HG03521 (cell line): ENCODE results near the gene THSD7A.

Source experiments
- ATAC-seq: cut with Tn5 transposase; IDR thresholded peaks from one replicate; pipeline ENCODE4 v1.9.1; 2021; ENCODE audit warnings: mild to moderate bottlenecking, moderate library complexity; ENCODE audit not compliant: unreplicated experiment

The THSD7A gene

DNA sequence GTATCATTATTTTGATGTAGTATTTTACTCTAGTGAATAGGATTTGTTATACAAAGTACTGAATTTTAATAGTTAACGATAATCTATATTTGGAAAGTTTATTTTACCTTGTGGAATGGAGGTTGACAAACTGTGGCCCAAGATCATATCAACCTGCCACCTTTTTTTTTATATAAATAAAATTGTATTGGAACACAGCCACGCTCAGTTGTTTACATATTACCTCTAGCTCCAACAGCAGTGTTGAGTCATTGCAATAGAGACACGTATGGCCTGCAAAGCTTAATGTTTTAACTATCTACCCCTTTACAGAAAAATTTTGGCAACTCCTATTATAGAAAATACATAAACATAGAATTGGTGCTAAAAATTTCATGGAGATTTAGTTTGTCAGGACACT lies 239.3 kb downstream of the THSD7A start:
- no peak for ATAC-seq

DNA sequence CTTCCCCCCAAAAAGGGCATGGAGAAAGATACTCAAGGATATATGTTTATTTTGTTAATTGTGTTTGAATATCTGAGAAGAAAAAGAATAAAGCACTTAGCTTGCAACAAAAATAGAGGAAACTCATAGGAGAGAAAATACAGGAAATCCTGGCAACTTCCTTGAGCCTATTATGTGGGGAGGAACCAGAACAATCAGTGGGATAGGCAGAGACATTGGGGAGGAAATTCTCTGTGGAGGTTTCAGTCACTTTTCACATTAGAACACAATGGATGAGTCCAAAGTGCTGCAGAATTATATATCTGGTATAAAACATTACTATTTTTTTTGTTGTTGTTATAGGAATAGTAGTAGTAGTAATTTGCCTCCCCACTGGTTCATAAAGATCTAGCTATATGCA lies 240.1 kb downstream of the THSD7A start:
- ATAC-seq, result no peak

DNA sequence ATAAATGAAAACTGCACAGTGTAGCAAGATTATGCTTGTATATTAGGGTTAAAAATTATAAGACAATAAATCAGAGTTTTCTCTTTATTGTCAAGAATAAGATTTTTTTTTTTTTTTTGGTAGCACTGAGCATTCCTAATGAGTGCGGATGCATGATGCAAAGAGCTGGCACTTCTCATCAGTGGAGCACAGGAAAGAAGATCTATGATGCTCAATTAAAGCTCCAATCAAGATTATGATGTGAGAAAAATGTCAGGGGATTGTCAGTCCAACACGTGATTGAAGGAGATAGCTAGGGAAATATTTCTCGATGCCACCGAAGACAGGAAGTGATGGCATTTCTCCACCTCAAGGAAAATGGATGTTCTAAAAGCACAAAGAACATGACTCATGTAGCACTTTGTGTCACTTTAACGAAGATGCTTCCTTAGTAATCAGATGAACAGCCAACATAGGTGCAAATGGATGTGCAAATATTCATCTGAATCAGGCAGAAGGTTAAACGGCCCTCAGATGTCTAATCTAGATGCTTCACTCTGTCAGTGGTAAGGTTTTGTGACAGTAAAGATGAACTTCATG lies 240.9 kb downstream of the THSD7A start:
- ATAC-seq, result no peak

DNA sequence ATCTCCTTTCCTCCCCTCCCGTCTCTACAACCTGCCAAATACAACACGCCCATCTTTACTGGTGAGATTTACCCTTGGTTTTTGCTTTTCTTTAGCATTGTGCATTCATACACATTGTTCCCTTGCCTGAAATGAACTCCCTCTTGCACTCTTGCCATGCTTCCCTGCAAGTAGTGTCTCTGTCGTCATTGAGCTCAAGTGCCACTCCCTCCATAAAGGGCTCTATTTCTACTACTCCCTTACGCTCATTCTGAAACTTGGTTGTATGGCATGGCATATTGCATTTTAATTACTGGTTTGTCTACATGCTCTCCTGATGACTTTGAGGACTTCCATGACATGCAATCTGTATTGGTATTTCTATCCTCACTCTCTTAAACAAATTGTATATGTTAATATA lies 242.7 kb downstream of the THSD7A start:
- ATAC-seq, result no peak

DNA sequence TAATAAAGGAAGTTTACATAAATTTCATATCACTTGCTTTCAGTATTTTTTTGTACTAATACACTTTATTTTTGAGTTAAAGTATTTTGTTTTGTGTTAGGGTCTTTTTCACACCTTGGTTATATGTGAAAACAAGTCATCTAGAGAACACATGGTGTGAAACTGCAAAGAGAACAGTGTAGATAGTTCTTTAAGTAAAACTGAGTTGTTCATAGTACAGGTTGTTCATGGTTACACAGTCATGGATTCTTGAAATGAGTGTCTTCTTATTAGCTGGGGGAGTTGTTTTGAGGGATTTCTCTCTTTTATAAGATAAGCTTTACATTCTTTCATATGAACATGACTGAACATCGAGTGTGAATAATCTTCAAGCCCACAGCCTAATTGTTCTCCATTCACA lies 244.2 kb downstream of the THSD7A start:
- no peak for ATAC-seq

DNA sequence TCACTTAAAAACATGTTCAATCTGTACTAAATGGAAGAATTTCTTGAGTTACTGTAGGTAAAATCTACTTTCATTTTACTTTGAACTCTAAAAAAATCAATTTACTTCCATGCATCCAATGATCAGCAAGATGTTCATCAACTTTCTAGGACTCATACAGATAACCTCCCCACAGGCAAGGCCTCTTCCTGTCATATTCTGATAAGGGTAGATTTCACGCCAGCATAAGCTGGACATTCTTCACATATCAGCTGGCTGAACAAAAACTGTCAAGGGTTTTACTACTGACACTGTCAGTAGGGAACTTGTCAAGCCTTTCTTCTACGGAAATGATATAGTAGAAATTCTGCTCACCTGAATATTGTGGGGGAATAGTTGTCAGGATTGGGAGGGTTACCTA lies 244.9 kb downstream of the THSD7A start:
- ATAC-seq, result no peak

DNA sequence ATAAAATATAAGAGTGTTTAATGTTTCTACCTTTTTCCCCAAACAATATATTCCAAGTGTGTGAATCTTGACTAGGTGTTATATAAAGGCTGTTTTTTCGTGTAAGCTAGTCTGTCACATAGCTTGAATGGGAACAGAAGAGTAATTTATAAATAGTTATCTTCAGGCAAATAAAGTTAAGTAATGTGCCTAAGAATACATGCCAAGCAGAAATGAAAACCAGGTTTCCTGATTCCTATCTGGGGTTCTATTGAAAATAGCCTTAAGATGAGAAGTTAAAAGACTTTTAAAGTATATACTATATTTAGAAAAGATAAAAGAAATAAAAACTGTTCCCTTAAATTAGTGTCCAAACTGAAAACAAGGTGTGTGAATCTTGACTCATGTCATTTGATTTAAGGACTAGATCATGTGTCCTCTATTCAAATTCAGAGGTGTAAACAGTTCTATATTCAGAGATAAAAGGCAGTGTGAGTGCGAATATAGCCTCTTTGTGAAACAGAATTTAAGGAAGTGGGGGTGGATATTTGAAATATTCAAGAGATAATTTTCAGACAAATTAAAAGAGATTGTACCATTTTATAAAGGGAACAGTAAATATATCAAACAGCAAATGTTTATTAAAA lies 247.5 kb downstream of the THSD7A start:
- ATAC-seq, result no peak

DNA sequence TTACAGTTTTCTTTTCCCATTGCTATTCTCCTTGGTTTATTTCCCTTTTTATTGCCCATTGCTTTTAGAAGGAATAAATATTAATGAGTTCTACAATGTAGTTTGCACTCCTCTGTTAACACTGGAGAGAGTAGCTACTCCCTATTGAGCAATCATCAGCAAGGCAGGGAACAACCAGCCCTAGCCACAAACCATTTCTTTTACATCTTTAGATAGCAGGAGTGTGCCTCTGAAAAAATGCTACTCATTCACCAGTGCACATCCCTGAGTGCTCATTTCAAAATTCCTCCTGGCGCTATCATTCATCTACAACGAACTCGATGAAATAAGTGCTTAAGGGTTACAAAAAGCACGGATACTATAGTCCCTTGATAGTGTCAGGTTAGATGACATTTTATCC lies 252.9 kb downstream of the THSD7A start:
- no peak for ATAC-seq

DNA sequence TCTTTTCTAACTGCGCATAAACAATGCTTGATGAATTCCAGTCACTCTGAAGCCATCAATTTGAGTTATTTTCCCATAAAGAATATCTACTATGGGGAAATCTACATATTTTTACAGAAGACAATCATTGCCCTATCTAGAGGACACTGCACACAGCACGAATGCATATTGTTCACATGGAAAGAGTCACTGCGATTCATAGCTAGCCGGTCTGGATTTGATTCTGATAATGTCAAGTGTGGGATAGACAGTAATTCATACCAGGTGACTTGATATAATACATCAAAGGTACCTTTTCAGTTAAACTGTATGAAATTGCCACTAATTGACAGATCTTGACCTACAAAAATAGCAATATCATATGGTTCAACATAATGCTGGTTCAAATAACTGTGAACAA lies 255.7 kb downstream of the THSD7A start:
- no peak for ATAC-seq

DNA sequence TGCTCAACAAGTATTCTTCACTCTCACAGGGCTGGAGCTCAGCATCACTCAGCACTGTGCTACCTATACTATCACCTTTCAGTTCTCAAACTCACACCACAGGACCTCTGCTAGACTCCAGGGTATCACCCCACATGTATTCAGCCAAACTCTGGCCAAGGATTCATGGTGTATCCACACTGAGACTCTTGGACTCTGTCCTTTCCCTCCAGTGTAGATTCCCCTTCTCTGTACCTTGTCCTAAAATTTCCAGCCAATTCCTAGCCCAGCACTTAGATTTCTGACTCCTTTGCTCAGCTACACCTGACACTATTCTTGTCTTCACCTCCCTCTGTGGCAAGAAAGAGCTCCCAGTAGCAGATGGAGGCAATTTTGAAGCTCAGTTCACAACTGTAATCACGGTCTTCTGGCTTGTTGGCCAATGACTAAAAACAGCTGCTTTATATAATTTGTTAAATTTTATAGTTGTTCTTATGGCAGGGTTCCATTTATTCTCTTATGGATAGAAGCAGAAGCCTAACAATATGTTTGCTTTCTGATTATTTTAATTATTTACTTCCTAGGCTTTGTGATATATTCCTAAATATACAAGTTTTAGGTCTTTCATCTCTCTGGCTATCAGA lies 258.8 kb downstream of the THSD7A start:
- ATAC-seq, result no peak

DNA sequence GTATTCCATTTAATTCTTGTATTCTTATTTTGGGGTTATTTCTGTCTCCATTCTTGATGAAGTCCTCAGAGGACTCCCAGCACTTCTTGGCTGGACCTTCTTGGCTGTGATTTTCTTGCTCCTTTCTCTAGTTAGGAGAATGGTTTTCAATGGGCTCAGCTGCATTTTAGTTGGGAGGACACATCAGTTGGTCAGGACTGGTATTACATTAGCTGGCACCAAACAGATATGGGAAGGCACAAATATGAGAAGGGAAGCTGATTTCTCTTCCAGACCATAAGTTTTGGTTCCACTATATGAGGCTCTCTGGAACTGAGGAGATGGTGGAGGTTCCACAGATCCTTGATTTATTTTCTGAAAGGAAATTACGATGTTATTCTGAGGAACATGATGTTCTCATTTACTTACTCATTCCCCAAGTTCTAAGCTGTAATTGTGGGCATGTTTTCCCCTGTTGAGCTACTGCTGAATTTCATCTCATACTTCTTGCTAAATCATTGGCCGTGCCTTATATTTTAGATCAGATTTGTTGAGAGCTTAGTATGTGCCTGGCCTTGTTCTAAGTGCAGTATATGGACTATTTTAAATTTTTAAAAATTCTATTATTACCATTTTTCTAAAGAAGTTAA lies 261.0 kb downstream of the THSD7A start:
- ATAC-seq, result no peak

DNA sequence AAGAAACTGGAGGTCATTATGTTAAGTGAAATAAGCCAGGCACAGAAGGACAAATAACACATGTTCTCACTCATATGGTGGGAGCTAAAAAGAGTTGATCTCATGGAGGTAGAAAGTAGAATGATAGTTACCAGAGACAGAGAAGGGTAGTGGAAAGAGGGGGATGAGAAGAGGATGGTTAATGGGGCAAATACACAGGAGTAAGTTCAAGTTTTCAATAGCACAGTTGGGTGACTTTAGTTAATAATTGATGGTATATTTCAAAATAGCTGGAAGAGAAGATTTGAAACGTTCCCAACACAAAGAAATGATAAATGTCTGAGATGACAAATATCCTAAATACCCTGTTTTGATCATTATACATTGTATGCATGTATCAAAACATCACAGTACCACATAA lies 261.8 kb downstream of the THSD7A start:
- no peak for ATAC-seq

DNA sequence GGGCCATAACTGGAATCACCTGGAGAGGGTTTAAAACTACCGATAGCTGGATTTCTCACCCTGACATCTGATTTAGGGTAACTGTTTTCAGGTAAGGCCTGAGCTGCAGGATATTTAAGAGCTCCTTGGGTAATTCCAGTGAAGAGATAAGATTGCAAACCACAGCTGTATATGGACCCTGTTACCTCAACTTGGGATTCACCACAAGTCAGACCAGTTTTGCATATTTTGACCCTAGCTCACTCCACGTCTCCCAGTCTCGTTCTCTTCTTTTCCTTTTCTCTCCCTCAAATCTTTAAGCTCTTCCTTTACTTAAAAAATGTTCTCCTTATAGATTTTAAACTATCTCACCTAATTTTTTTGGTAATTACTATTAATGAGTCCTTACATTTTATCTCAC lies 264.4 kb downstream of the THSD7A start:
- no peak for ATAC-seq

DNA sequence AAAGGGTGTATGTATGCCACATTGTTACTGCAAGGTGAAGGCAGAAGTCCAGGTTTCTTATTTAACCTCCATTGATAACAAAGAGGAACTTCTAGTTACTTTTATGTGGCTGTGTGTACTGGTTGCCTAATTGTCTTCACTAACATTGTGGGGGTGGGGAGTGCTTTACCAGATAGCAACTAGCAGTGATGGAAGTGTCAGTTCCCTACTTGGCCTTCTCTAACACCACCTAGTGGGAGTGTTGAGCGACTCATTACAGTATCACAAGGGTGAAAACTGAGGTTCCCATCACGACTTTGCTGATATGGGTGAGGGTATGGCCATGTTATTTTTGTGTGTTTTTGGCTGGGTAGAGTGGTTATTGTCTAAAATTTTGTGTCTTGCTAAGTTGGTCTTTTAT lies 274.4 kb downstream of the THSD7A start:
- ATAC-seq, result peak; percentile 88

DNA sequence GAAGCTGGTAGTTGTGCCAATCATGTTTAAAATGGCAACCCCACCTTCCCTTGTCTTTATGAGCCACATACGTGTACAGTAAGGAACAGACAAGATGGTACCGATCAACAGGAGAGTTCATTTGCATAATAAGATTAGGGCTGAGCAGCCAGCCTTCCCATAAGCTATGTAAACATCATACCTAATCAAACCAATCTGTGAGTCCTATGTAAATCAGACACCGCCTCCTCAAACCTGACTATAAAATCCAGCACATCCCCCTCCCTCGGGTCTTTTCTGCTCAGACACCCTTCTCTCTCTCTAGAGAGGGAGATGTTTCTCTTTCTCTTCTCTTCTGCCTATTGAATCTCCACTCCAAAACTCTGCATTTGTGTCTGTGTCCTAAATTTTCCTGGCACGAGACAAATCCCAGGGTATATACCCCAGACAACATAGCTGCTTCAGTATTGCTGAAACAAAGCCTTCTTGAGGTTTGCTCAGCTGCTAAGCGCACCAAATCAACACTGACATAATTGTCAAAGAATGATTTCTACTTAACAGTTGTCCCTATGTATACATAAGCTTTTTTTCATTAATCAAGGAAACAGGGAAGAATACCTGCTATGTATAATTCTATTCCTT lies 279.2 kb downstream of the THSD7A start:
- no peak for ATAC-seq

DNA sequence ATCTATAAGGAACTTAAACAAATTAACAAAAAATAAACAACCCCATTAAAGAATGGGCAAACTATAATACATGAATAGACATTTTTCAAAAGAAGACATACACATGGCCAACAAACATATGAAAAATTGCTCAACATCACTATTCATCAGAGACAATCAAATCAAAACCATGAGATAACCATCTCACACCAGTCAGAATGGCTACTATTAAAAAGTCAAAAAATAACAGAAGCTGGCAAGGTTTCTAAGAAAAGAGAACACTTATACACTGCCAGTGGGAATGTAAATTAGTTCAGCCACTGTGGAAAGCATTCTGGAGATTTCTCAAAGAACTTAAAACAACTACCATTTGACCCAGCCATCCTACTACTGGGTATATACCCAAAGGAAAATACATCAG lies 280.5 kb downstream of the THSD7A start:
- no peak for ATAC-seq

DNA sequence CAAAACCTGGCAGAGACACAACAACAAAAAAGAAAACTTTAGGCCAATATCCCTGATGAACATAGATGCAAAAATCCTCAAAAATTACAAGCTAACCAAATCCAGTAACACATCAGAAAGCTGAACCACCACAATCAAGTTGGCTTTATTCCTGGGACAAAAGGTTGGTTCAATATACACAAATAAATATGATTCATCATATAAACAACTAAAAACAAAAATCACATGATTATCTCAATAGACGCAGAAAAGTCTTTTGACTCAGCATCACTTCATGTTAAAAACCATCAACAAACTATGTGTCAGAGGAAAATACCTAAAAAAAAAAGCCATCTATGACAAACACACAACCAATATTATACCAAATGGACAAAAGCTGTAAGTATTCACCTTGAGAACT lies 283.5 kb downstream of the THSD7A start:
- ATAC-seq, result no peak

DNA sequence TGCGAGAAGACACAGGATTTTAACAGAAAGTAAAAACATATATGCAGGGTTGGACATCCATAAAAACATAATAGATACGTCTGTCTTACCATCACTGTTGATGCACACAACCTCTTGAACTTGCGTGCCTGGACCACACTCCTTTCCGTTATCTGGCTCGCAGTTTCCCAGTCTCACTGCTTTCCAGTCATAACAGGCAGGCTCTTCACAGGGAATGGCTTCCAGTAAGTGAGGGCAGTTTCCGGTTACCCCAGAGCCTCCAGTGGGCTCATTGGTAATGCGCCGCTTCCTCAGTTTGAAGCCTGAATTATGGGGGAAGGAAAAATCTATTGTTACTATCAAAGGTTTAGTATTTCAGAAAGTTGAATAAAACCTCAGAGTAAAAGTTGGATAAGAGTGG lies 290.7 kb downstream of the THSD7A start:
- ATAC-seq, result no peak

DNA sequence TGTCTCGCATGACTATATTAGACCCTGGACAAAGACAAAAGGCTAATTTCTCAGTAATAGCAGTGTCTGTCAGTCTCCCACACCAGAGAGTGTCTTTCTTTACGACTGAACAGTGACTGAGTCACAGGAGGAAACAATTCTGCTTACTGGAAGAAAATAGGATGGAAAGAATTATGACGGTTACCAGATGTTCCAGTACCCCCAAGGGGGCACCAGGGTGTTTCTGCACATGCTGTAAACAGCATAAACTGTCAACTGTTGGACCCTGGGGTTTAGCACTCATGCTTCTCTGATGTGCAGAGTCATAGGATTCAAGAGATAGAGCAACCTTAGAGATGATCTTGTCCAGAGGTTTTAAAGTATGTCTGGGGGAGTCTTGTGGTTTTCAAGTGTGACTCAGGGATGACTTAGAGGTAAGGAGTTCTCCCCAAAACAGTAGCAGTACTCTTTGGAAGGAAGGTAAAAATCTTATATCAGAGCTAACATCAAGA lies 291.7 kb downstream of the THSD7A start:
- no peak for ATAC-seq

DNA sequence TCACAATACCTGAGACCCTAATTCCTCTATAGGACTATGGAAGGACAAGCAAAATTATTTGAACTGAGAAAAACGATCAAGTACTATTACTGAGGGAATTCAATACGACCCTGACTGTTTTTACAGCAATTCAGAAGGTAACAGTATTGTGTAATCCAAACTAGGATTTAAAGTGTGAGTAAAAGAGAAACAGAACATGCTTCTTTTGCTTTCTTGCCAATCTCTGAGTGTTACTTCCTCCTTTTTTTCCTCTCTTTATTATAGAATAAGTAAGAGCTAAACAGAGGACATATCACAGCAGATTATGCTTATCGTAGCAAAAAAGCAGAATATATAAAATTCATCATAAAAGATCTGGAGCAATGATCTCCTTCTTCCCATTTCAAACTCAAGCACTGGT lies 292.1 kb downstream of the THSD7A start:
- ATAC-seq, result no peak

DNA sequence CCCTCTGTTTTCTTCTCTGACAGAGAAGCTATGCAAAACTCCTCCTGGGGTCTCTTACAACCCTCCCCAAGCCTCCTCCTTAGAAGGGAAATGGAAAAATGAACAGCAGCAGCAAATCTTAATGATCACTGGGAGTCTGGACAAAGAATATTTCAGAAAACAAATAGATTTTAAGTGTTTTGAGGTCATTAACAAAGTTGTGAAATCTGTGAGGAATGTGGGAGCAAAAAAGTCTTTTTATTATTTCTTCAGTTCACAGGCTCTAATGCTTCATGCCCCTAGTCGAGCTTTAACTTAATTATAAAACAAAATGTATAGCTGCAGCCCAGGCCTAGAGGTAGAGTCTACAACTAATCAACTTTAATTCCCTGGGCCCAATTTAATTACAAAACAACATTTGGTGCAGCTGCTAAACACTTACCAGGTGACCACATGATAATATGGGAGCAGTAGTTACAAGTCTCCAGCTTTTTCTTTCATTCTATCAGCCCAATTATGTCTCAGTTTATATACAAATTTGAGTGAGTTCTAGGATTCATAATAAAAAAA lies 293.2 kb downstream of the THSD7A start:
- ATAC-seq, result no peak
